NK-92 treated with Interleukin-12 subunit alpha and Interleukin-12 subunit beta, amount 100 ng/mL, for 24 hours (cell line): Measurements from ENCODE around the gene HTR4.
"Not testable (repeated sequence)": the region's sequence is repeated elsewhere in the genome, so short reads cannot be mapped to it uniquely, and the experiment has no call there.

Experiments used
- DNase-seq: peaks from one replicate; lab custom pipeline; 2025; lab: John Stamatoyannopoulos, UW

The HTR4 gene

DNA sequence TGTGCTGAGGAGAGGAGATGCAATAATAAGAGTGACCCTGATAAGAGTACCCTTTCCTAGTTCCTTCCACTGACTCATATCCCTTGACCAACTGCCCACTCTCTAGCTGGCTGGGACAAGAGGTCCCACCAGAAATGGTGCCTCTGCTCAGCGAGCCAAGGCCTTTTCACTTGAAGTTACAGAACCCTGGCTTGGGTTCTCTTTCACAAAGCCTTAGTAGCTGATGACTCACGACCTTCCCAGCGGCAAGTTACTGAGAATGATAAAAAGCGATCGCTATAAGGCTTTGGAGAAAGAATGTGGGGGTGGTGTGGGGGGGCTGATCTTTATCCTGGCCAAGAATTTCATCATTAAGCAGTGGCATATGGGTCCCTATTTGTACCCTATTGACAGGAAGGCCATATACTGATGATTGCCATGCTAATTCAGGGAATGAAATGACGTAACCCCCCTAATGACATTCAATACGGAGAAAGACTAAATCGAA lies 180.3 kb downstream of the HTR4 start:
- no peak for DNase-seq

GRCh38 chr5:148471379-148471778 lies 182.9 kb downstream of the HTR4 start:
- DNase-seq = no peak

GRCh38 chr5:148469501-148469935 lies 184.8 kb downstream of the HTR4 start:
- no peak for DNase-seq

- not testable (repeated sequence) for DNase-seq
These were observed 185.6 kb downstream of the HTR4 start for GRCh38 chr5:148468746-148469145.

DNA sequence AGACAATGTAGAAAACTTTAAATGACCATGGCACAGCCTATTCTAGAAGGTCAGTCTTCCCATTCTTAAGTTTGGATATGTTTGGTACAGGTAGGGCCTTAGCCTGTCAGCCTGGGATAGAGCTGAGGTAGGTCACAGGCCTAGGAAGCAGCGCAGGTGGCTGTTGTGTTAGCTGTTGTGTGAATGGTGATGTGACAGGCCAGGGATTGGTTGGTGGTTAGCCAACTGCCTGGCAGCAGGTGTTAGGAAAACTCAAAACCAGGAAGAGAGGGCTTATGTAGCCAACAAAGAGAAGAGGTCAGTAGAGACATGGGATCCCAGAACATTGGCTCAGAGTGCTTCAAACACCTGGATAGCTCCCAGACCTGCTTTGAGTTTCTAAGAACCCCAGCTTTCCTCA lies 186.4 kb downstream of the HTR4 start:
- DNase-seq = no peak

DNA sequence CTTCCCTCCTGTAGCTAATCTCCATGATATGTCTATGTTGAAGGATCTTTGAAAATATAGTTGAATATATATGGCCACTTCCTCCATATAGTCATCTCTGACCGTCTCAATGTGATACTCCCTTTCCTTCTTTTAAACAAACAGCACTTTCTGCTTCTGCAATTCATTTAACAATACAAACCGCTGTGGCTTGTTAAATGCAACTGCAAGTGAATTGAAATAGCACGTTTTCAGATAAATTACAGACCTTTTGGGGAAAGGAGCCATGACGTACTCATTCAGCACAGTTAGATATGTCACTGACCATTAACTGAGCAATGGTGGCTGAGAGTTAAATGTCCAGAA lies 188.1 kb downstream of the HTR4 start:
- no peak for DNase-seq

DNA sequence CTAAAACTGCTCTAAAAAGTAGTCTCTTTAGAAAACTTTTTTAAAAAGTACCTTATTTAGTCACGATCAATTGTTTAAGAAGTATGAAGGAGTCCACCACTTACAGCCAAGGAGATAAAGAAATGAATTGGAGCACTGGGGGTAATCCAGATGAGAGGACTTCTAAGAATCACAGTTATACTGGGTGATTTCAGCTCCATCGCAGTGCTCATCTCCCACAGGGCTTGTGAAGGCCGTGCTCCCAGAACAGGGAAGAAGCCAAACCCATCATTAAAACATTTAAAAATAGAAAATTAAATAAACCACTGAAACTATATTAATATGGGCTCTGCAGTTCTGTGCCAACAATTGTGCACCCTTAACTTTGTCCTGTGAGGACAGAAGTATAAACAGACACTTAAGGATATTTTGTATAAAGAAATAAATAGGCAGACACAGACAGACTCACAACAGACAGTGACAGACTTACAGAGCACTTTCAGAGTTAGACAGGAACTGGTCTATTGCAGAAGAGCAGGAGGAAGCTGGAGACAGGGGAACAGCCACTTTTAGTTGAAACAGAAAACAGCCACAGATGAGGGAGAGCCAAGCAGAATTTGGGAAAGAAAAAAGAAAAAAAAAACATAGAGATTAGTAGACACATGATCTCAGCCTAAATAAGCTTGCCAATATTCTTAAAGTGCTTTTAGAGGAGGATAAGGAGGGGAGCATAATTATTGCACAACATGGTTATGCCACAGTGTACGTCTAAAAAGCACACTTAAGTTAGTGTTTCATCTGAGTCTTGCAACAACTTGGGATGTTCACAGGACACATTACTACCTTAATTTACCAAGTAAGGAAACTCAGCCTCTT lies 188.7 kb downstream of the HTR4 start:
- DNase-seq = no peak

GRCh38 chr5:148459669-148460068 lies 194.7 kb downstream of the HTR4 start:
- DNase-seq = no peak

- no peak for DNase-seq
These were observed 196.1 kb downstream of the HTR4 start for GRCh38 chr5:148458036-148458888.

GRCh38 chr5:148457183-148457620 lies 197.1 kb downstream of the HTR4 start:
- no peak for DNase-seq

DNA sequence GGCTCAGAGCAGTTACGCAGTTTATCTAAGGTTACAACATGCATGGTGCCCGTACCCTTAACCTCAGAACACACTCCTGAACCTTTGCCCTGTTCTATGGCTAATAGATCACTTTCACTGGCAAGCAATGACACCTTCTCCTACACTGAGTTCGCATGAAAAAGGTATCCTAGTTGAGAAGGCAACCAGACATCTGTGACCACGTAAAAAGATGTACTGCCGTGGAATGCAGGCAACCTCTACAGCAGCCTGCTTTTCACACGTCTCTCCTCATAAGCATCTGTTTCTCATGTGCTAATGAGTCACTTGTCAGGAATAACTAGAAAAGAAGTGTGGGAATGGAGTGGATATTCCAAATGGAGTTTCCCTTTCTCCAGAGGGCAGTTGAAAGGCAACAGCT lies 199.1 kb downstream of the HTR4 start:
- no peak for DNase-seq

- DNase-seq = no peak
These were observed 199.8 kb downstream of the HTR4 start for GRCh38 chr5:148454576-148454975.

- DNase-seq = no peak
These were observed 201.7 kb downstream of the HTR4 start for GRCh38 chr5:148452499-148453193.

- no peak for DNase-seq
These were observed 207.7 kb downstream of the HTR4 start for GRCh38 chr5:148446611-148447010.

DNA sequence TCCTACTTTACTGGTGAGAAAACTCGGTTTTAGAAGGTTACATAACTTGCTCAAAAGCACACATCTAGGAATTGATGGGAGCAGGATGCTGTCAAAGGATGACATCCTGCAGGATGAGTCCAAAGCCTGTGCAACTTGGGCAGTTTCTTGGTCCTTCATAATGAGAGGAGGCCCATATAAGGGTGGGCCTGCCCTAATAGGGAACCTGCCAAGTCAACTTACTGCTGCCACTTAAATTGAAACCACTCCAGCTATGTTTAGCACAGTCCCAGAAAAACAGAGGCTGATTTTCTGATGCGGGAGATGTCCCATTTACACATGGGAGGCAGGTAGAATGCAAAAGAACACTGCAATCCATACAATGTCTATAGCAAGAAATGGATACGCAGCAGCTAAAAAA lies 208.7 kb downstream of the HTR4 start:
- DNase-seq = no peak

- DNase-seq = no peak
These were observed 210.3 kb downstream of the HTR4 start for GRCh38 chr5:148443998-148444397.

DNA sequence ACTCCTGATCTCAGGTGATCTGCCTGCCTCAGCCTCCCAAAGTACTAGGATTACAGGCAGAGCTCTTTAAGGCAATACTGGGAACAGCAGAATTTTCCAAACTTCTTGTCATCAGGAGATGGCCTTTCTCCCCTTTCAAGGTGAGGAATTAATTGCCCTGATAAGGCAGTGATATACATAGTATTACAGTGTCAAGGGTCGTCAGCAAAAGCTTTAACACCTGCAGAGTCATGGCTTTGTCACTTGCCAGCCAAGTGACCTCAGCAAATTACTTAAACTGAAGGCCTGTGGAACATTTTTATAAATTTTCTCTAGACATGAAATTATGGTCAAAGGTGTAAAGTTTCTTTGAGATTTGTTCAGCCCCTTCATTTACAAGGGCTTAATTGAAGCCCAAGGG lies 211.1 kb downstream of the HTR4 start:
- no peak for DNase-seq

DNA sequence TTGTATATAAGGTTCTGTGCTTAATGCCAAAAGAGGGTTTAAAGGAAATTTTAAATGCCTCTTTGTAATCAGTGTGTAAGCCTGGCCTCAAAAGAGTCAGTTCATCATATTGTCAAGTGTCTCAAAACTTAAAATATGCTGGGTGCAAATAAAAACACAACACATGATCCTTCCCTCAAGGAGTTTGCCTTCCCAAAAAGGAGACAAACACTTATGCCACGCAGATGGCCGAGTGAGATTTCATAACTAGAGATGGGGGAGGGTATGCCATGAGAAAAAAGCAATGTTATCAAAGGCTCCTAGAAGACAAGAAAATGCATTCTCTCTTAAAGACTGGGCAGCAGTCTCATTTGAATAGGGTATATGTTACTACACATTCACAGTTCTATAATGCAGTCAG lies 215.4 kb downstream of the HTR4 start:
- no peak for DNase-seq

DNA sequence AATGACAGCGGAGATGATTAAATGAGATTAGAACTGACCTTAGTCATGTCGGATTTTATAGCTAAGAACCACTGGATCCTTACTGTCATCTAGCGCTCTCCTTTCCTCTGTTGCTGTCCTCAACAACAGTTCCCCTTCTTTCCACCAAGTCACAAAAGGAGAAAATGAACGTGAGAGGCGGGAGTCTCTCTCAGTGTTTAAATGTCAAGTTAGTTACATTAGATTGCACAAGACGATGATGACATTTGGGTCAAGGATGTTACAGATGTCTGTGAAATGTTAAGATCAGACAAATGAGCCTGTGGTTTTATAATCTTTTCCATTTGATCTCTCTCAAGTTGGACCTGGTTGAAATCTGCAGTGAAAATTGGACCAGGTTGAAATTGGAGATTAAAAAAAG lies 217.1 kb downstream of the HTR4 start:
- no peak for DNase-seq

DNA sequence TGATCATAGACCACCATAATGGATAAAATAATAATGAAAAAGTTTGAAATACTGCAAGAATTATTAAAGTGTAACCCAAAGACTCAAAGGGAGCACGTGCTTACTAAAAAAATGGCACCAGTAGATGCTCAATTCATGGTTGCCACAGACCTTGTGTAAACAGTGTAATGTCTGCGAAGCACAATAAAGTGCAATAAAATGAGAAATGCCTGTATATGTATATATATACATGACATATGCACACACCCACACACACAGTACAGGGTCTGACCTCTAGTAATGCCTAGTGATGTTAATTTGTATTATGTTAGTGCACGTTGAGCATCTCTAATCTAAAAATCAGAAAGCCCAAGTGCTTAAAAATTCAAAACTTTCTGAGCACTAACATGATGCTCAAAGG lies 218.3 kb downstream of the HTR4 start:
- DNase-seq = no peak

DNA sequence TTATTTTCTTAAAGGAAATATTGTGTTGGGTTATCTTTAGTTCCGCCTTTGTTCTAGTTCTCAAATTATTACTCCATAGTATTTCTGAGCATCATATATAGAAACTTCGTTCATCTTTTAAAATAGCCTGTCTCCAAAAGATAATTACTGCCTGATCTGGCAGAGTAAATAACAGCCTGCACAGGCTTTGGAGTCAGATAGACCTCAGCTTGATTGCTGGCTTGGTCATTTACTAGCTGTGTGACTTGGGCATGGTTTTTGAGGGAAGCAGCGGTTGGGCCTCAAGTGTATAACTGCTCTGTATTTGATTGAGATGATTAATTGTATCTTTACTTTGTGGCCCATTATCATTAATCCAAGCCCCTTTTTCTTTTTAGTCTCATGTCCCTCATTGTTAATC lies 220.5 kb downstream of the HTR4 start:
- no peak for DNase-seq
